GM21619 (cell line): ENCODE measurements around the gene PCDHB5.
"Not testable (repeated sequence)": the region's sequence is repeated elsewhere in the genome, so short reads cannot be mapped to it uniquely, and the experiment has no call there.

Source experiments
- ATAC-seq: cut with Tn5 transposase; IDR thresholded peaks from one replicate; pipeline ENCODE4 v1.9.1; 2021; ENCODE audit not compliant: unreplicated experiment

The PCDHB5 gene

GRCh38 chr5:141135030-141135717 lies at the start of gene PCDHB5:
Gene PCDHB5, plus strand, starts transcription at chr5:141135206. Its CDS starts 229 bp downstream, at chr5:141135435.
- ATAC-seq = no peak

GRCh38 chr5:141094481-141095262 lies 40.3 kb upstream of the PCDHB5 start, which contains the start of gene PCDHB2:
Gene PCDHB2, plus strand, starts transcription at chr5:141094615. Its CDS starts 176 bp downstream, at chr5:141094791.
- ATAC-seq = no peak

DNA sequence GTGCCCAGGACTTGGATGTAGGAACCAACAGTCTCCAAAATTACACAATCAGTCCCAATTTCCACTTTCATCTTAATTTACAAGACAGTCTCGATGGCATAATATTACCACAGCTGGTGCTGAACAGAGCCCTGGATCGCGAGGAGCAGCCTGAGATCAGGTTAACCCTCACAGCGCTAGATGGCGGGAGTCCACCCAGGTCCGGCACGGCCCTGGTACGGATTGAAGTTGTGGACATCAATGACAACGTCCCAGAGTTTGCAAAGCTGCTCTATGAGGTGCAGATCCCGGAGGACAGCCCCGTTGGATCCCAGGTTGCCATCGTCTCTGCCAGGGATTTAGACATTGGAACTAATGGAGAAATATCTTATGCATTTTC lies 39.8 kb upstream of the PCDHB5 start:
- ATAC-seq = no peak

DNA sequence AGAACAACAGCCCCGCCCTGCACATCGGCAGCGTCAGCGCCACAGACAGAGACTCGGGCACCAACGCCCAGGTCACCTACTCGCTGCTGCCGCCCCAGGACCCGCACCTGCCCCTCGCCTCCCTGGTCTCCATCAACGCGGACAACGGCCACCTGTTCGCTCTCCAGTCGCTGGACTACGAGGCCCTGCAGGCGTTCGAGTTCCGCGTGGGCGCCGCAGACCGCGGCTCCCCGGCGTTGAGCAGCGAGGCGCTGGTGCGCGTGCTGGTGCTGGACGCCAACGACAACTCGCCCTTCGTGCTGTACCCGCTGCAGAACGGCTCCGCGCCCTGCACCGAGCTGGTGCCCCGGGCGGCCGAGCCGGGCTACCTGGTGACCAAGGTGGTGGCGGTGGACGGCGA lies 38.8 kb upstream of the PCDHB5 start:
- not testable (repeated sequence) for ATAC-seq

DNA sequence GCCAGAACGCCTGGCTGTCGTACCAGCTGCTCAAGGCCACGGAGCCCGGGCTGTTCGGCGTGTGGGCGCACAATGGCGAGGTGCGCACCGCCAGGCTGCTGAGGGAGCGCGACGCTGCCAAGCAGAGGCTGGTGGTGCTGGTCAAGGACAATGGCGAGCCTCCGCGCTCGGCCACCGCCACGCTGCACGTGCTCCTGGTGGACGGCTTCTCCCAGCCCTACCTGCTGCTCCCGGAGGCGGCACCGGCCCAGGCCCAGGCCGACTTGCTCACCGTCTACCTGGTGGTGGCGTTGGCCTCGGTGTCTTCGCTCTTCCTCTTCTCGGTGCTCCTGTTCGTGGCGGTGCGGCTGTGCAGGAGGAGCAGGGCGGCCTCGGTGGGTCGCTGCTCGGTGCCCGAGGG lies 38.4 kb upstream of the PCDHB5 start:
- ATAC-seq = not testable (repeated sequence)

GRCh38 chr5:141100243-141100805 lies 34.7 kb upstream of the PCDHB5 start, which contains the start of gene PCDHB3:
Gene PCDHB3, plus strand, starts transcription at chr5:141100473. Its CDS starts 177 bp downstream, at chr5:141100650.
- no peak for ATAC-seq

GRCh38 chr5:141101059-141101458 lies 33.9 kb upstream of the PCDHB5 start:
- no peak for ATAC-seq

- not testable (repeated sequence) for ATAC-seq
These were observed 32.9 kb upstream of the PCDHB5 start for GRCh38 chr5:141102070-141102469.

DNA sequence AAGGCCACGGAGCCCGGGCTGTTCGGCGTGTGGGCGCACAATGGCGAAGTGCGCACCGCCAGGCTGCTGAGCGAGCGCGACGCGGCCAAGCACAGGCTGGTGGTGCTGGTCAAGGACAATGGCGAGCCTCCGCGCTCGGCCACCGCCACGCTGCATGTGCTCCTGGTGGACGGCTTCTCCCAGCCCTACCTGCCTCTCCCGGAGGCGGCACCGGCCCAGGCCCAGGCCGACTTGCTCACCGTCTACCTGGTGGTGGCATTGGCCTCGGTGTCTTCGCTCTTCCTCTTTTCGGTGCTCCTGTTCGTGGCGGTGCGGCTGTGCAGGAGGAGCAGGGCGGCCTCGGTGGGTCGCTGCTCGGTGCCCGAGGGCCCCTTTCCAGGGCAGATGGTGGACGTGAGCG lies 32.5 kb upstream of the PCDHB5 start:
- ATAC-seq = not testable (repeated sequence)

- ATAC-seq = no peak
These were observed 29.7 kb upstream of the PCDHB5 start for GRCh38 chr5:141105350-141105749.

GRCh38 chr5:141119250-141119649 lies 15.8 kb upstream of the PCDHB5 start:
- ATAC-seq = no peak

DNA sequence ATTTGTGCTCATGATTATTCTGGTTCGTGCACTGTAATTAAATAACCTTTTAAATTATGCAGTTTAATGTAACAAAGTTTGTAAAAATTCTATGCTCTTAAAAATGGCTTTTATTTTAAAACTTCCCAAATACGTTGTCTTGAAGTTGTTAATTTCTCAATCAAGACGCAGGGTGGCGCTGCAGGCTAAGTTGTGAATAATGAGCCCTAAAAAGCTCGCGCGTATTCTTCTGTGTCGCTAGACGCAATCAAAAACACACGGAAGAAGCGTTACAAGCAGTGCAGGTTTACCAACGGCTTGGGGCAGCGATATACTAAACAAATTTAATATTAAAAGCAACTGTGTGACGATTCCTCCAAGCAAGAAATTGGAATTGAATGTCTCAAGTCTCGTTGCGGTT lies 13.4 kb upstream of the PCDHB5 start, which contains the start of gene PCDHB4:
TSS of gene PCDHB4 (plus strand) at position 256 of the 400 bp plus-strand sequence. CDS start 181 bp downstream, outside the sequence.
- no peak for ATAC-seq

DNA sequence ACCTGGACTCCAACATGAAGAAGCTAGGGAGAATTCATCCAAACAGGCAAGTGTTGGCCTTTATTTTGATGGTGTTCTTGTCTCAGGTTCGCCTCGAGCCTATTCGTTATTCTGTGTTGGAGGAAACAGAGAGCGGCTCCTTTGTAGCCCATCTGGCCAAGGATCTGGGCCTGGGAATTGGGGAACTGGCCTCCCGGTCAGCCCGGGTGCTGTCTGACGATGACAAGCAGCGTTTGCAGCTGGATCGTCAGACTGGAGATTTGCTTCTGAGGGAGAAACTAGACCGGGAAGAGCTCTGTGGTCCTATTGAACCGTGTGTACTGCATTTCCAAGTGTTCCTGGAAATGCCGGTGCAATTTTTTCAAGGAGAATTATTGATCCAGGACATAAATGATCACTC lies 13.0 kb upstream of the PCDHB5 start:
- no peak for ATAC-seq

DNA sequence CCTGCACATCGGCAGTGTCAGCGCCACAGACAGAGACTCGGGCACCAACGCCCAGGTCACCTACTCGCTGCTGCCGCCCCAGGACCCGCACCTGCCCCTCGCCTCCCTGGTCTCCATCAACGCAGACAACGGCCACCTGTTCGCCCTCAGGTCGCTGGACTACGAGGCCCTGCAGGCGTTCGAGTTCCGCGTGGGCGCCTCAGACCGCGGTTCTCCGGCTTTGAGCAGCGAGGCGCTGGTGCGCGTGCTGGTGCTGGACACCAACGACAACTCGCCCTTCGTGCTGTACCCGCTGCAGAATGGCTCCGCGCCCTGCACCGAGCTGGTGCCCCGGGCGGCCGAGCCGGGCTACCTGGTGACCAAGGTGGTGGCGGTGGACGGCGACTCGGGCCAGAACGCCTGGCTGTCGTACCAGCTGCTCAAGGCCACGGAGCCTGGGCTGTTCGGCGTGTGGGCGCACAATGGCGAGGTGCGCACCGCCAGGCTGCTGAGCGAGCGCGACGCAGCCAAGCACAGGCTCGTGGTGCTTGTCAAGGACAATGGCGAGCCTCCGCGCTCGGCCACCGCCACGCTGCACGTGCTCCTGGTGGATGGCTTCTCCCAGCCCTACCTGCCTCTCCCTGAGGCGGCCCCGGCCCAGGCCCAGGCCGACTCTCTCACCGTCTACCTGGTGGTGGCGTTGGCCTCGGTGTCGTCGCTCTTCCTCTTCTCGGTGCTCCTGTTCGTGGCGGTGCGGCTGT lies 11.4 kb upstream of the PCDHB5 start:
- ATAC-seq = not testable (repeated sequence)

DNA sequence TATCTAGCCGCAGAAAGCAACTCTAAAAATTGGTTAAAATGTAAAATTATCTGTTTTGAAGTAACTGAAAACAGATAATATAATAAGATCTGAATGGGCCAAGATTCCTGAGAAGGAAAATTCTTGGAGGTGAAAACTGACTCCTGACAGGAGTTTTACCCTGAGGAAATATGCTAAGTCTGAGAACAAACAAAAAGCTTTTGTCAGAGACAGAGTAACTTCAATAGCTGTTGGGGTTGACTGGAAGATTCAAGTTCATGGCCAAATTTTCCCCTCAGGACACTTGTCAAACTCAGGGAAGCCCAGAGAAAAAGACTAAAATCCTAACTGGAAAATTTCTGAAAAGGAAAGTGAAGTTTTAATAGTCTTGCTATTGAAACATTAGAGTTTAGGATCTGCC lies 7.7 kb upstream of the PCDHB5 start:
- no peak for ATAC-seq

- ATAC-seq = no peak
These were observed 786 bp downstream of the PCDHB5 start for GRCh38 chr5:141135718-141136266.

- ATAC-seq = not testable (repeated sequence)
These were observed 2.3 kb downstream of the PCDHB5 start for GRCh38 chr5:141137346-141137745.

DNA sequence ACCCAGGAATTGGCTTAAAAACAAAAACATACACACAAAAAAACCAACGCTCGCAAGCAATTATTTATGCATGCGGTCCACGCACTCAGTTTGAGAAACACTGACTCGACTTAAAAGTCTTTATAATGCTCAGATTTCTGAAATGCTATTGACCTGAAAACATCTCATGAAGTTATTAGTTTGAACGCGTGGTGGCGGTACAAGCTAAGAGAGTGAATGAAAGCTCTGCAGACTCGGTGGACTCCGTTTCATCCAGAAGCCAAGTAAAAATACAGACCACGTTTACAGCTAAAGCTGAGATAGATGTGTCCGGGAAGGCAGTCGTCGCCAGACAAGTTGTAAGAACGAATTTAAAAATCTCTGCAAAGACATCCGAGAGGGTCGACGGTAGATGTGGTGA lies 14.8 kb downstream of the PCDHB5 start, which contains the start of gene PCDHB6:
TSS of gene PCDHB6 (plus strand) at position 246 of the 400 bp plus-strand sequence. CDS start 201 bp downstream, outside the sequence.
- ATAC-seq = no peak

DNA sequence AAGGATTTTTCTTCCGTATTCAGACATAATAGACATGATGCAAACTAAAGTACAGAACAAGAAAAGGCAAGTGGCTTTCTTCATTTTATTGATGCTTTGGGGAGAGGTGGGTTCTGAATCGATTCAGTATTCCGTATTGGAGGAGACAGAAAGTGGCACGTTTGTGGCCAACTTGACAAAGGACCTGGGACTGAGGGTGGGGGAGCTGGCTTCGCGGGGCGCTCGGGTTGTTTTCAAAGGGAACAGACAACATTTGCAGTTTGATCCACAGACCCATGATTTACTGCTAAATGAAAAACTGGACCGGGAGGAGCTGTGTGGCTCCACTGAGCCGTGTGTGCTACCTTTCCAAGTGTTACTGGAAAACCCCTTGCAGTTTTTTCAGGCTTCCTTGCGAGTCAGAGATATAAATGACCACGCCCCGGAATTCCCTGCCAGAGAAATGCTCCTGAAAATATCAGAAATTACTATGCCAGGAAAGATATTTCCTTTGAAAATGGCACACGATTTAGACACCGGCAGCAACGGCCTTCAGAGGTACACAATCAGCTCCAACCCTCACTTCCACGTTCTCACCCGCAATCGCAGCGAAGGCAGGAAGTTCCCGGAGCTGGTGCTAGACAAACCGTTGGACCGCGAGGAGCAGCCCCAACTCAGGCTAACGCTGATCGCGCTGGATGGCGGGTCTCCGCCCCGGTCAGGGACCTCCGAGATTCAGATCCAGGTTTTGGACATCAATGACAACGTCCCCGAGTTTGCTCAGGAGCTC lies 15.4 kb downstream of the PCDHB5 start:
- ATAC-seq = no peak

DNA sequence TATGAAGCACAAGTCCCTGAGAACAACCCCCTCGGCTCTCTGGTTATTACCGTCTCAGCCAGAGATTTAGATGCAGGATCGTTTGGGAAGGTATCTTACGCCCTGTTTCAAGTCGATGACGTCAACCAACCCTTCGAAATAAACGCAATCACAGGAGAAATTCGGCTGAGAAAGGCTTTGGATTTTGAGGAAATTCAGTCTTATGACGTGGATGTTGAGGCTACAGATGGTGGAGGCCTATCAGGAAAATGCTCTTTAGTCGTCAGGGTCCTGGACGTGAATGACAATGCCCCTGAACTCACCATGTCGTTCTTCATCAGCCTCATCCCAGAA lies 16.0 kb downstream of the PCDHB5 start:
- no peak for ATAC-seq
